Keratinocyte (primary cell): ENCODE data around the gene ANO10. TPM values are rescaled to one million over a fixed set of nuclear protein-coding genes. Genes with fewer than 3 reads are reported as not detected.

Experiments used
- DNase-seq: peaks from one replicate; pipeline ENCODE4 v3.0.0-alpha.2; 2011; ENCODE audit warnings: low read depth, missing footprints, low spot score
- FAIRE-seq: peaks from 2 replicates; lab custom pipeline; 2011; peaks lifted over from hg19 to GRCh38; lab: Jason Lieb, UNC
- H2AFZ ChIP-seq: 2 replicates; pipeline ENCODE4 v1.6.0; 2012; ENCODE audit warnings: low read length, control low read depth, inconsistent platforms; ENCODE audit not compliant: control insufficient read depth
- H3K27ac ChIP-seq: 2 replicates; pipeline ENCODE4 v1.5.1; 2011; ENCODE audit warnings: low read length; ENCODE audit not compliant: control insufficient read depth, insufficient read depth
- H3K27me3 ChIP-seq: 3 replicates; pipeline ENCODE4 v1.6.0; 2011; ENCODE audit warnings: low read length; ENCODE audit not compliant: control insufficient read depth, insufficient read depth; ENCODE audit errors: extremely low read depth
- H3K36me3 ChIP-seq, 2 experiments: 2 replicates in 1 of 2; 3 replicates in 1 of 2; pipeline ENCODE4 v1.5.1; 2011; ENCODE audit warnings: low read length in 2 of 2, mild to moderate bottlenecking in 1 of 2; ENCODE audit not compliant: control insufficient read depth in 2 of 2, insufficient read depth in 2 of 2; ENCODE audit errors: extremely low read depth in 1 of 2
- H3K4me1 ChIP-seq: 3 replicates; pipeline ENCODE4 v1.5.1; 2011; ENCODE audit warnings: low read length; ENCODE audit not compliant: control insufficient read depth, insufficient read depth; ENCODE audit errors: extremely low read depth
- H3K4me2 ChIP-seq: 3 replicates; pipeline ENCODE4 v1.6.0; 2011; ENCODE audit warnings: low read depth, low read length; ENCODE audit not compliant: control insufficient read depth, insufficient read depth; ENCODE audit errors: extremely low read depth
- H3K4me3 ChIP-seq, 3 experiments: fragments of 200-600 bp in 1 of 3; sonication (generic) in 1 of 3; 2 replicates in 2 of 3; 3 replicates in 1 of 3; pipeline ENCODE4 v1.5.1; 2011 to 2016; ENCODE audit warnings: low read length in 3 of 3, mild to moderate bottlenecking in 3 of 3, control low read depth in 2 of 3, inconsistent platforms in 1 of 3, low read depth in 1 of 3, mixed read lengths in 1 of 3, mixed run types in 1 of 3, moderate library complexity in 1 of 3; ENCODE audit not compliant: control insufficient read depth in 2 of 3, insufficient read depth in 2 of 3; ENCODE audit errors: extremely low read depth in 1 of 3
- H3K79me2 ChIP-seq: 2 replicates; pipeline ENCODE4 v1.6.0; 2012; ENCODE audit warnings: low read length; ENCODE audit not compliant: control insufficient read depth, insufficient read depth
- H3K9ac ChIP-seq: 3 replicates; pipeline ENCODE4 v1.6.0; 2011; ENCODE audit warnings: low read length; ENCODE audit not compliant: control insufficient read depth, insufficient read depth; ENCODE audit errors: extremely low read depth
- H3K9me1 ChIP-seq: 3 replicates; pipeline ENCODE4 v1.6.0; 2011; ENCODE audit warnings: low read length; ENCODE audit not compliant: control insufficient read depth, insufficient read depth; ENCODE audit errors: extremely low read depth
- H3K9me3 ChIP-seq: 2 replicates; pipeline ENCODE4 v1.5.1; 2012; ENCODE audit warnings: low read depth, low read length; ENCODE audit not compliant: control insufficient read depth
- H4K20me1 ChIP-seq: 3 replicates; pipeline ENCODE4 v1.6.0; 2011; ENCODE audit warnings: low read length; ENCODE audit not compliant: control insufficient read depth, insufficient read depth; ENCODE audit errors: extremely low read depth
- EZH2 ChIP-seq: IDR thresholded peaks from one replicate; pipeline ENCODE4 v1.6.1; 2012; ENCODE audit warnings: inconsistent platforms, mild to moderate bottlenecking, low read length, moderate library complexity
- dilution Hi-C: fragments of 300-500 bp; cut with MboI; formaldehyde crosslinking; loops from one replicate; pipeline ENCODE4 v1.7.0; 2020; ENCODE audit warnings: low sequenced_read_pairs; ENCODE audit not compliant: extremely low pct_ligation_motif_present
- polyA plus RNA-seq, 5 experiments: library from polyadenylated mRNA; depleted of rRNA in 3 of 5; stranded (reverse) in 3 of 5; stranded (forward) in 1 of 5; unstranded in 1 of 5; fragments of >200 nt; gene quantifications; 1 replicate in 1 of 5; 2 replicates in 3 of 5; 3 replicates in 1 of 5; pipeline versions ENCODE4 v1.2.1 to v1.2.3, GENCODE V29; 2011 to 2012; ENCODE audit warnings: missing spikeins in 2 of 5, low read depth in 1 of 5, low replicate concordance in 1 of 5
- TF ChIP-seq, protein P1 (sequence below), 3 experiments: IDR thresholded peaks in 1 of 3; conservative IDR thresholded peaks in 1 of 3; optimal IDR thresholded peaks in 1 of 3; 2 replicates in 2 of 3; 3 replicates in 1 of 3; pipeline versions ENCODE3 to v1.5.1; 2011; ENCODE audit warnings: low read length in 3 of 3, mild to moderate bottlenecking in 3 of 3, moderate library complexity in 2 of 3, control low read depth in 1 of 3, inconsistent platforms in 1 of 3; ENCODE audit not compliant: insufficient read depth in 2 of 3; ENCODE audit errors: extremely low read depth in 1 of 3

Gene ANO10
- polyA plus RNA-seq, 1 donor (not counting 4 experiments of a cell fraction or from before 2014, with no cell fraction given): 48.8 TPM

DNA sequence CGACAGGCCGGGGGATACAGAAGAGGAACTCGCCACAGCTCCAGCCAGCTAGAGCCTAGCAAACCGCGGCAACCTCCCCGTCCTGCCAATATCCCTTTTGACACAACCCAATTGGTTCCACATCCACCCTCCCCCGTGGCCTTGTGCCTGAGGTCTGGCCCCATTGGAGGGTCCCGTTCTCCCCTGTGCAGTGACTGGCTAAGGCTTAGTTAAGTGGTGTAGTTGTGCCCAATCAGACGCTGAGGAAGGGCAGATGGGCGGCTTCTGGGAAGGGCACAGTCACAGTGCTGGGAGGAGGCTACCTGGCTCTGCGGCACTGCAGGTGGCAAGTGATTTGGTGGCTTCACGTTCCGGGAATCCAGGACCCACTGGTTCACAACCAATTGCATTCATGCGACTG, 256.9 kb downstream of the ANO10 start:
- DNase-seq (no peak), FAIRE-seq (no peak)
- Histone ChIP-seq H3K4me1 (no peaks in the 10 kb centered on the region), H4K20me1 (no peaks in the 10 kb centered on the region), H3K4me2 (no peak overlapping the region), H3K79me2 (no peaks in the 10 kb centered on the region), H3K9me3 (no peaks in the 10 kb centered on the region), H3K27me3 (no peaks in the 10 kb centered on the region), H3K9me1 (no peaks in the 10 kb centered on the region), H3K4me3 (no peak overlapping the region), H3K9ac (no peak overlapping the region), H3K36me3 (no peaks in the 10 kb centered on the region), H2AFZ (no peak overlapping the region), H3K27ac (no peak overlapping the region)
- dilution Hi-C loops: no loop called here
- TF ChIP-seq, protein P1, sequence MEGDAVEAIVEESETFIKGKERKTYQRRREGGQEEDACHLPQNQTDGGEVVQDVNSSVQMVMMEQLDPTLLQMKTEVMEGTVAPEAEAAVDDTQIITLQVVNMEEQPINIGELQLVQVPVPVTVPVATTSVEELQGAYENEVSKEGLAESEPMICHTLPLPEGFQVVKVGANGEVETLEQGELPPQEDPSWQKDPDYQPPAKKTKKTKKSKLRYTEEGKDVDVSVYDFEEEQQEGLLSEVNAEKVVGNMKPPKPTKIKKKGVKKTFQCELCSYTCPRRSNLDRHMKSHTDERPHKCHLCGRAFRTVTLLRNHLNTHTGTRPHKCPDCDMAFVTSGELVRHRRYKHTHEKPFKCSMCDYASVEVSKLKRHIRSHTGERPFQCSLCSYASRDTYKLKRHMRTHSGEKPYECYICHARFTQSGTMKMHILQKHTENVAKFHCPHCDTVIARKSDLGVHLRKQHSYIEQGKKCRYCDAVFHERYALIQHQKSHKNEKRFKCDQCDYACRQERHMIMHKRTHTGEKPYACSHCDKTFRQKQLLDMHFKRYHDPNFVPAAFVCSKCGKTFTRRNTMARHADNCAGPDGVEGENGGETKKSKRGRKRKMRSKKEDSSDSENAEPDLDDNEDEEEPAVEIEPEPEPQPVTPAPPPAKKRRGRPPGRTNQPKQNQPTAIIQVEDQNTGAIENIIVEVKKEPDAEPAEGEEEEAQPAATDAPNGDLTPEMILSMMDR (optimal IDR thresholded peaks at IDR 0.05 in 1 of 3, IDR thresholded peaks at IDR 0.05 in 1 of 3, conservative IDR thresholded peaks at IDR 0.05 in 1 of 3; ENCODE audit: extremely low read depth in 1 of 3, insufficient read depth in 2 of 3, low read length in 3 of 3): no peak
- TF ChIP-seq EZH2: no peak

DNA sequence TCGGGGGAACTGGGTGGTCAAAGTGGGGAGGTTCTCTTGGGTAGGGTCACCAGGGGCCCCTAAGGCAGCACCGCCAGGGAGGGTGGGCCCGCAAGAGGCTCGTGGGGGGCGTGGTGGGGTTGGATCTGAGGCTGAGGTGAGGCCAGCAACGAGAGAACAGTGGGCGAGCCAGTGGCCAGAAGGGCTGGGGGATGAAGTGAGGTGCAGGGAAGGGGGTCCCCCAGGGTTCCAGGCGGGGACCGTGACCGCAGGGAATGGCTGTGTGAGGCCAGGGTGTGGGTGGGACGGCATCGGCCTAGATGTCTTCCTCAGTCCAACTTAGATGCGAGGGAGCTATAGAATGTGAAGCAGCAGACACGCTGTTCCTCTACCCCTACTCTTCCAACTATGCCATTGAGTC, 257.3 kb downstream of the ANO10 start:
- no peaks in the 10 kb centered on the region for H3K36me3 ChIP-seq
- no peaks in the 10 kb centered on the region for H3K79me2 ChIP-seq
- TF ChIP-seq, protein P1 (optimal IDR thresholded peaks at IDR 0.05 in 1 of 3, IDR thresholded peaks at IDR 0.05 in 1 of 3, conservative IDR thresholded peaks at IDR 0.05 in 1 of 3; ENCODE audit: extremely low read depth in 1 of 3, insufficient read depth in 2 of 3, low read length in 3 of 3): no peak
- TF ChIP-seq EZH2: no peak
- no peak overlapping the region for H3K4me2 ChIP-seq
- H3K4me1 ChIP-seq: no peaks in the 10 kb centered on the region
- dilution Hi-C loops: no loop called here
- no peaks in the 10 kb centered on the region for H3K27me3 ChIP-seq
- H3K9me3 ChIP-seq: no peaks in the 10 kb centered on the region
- H3K9me1 ChIP-seq: no peaks in the 10 kb centered on the region
- FAIRE-seq: no peak
- no peak overlapping the region for H3K9ac ChIP-seq
- no peak overlapping the region for H2AFZ ChIP-seq
- H4K20me1 ChIP-seq: no peaks in the 10 kb centered on the region
- no peak overlapping the region for H3K4me3 ChIP-seq
- no peak for DNase-seq
- no peak overlapping the region for H3K27ac ChIP-seq
